ENCODE results near the gene PDE6B.
"Not testable (repeated sequence)": the region's sequence is repeated elsewhere in the genome, so short reads cannot be mapped to it uniquely, and the experiment has no call there.

PDE6B gene

GRCh38 chr4:634599-634985 lies 9.2 kb downstream of the PDE6B start:
- TF ChIP-seq CTCF (IDR thresholded peaks at IDR 0.05; ENCODE audit: low read depth, low read length): no peak
- H3K4me3 ChIP-seq (ENCODE audit: low read depth, low read length): no peak overlapping the region

- H3K4me3 ChIP-seq (ENCODE audit: low read depth, low read length): not testable (repeated sequence)
These were observed 9.9 kb downstream of the PDE6B start for GRCh38 chr4:635066-635835.

GRCh38 chr4:635851-636627 lies 10.7 kb downstream of the PDE6B start:
- H3K4me3 ChIP-seq (ENCODE audit: low read depth, low read length): no peak overlapping the region
- TF ChIP-seq CTCF (IDR thresholded peaks at IDR 0.05; ENCODE audit: low read depth, low read length): no peak

GRCh38 chr4:636628-637159 lies 11.3 kb downstream of the PDE6B start:
- H3K4me3 ChIP-seq (ENCODE audit: low read depth, low read length): no peak overlapping the region
- no peak for TF ChIP-seq CTCF (IDR thresholded peaks at IDR 0.05; ENCODE audit: low read depth, low read length)

- TF ChIP-seq CTCF (IDR thresholded peaks at IDR 0.05; ENCODE audit: low read depth, low read length): no peak
- H3K4me3 ChIP-seq (ENCODE audit: low read depth, low read length): no peak overlapping the region
These were observed 12.3 kb downstream of the PDE6B start for GRCh38 chr4:637536-638280.

- H3K4me3 ChIP-seq (ENCODE audit: low read depth, low read length): not testable (repeated sequence)
These were observed 17.0 kb downstream of the PDE6B start for GRCh38 chr4:642366-642765.

- no peak for TF ChIP-seq CTCF (IDR thresholded peaks at IDR 0.05; ENCODE audit: low read depth, low read length)
- H3K4me3 ChIP-seq (ENCODE audit: low read depth, low read length): no peak overlapping the region
These were observed 21.1 kb downstream of the PDE6B start for GRCh38 chr4:646460-646859.

- H3K4me3 ChIP-seq (ENCODE audit: low read depth, low read length): no peak overlapping the region
- TF ChIP-seq CTCF (IDR thresholded peaks at IDR 0.05; ENCODE audit: low read depth, low read length): no peak
These were observed 22.1 kb downstream of the PDE6B start for GRCh38 chr4:647481-647880.

Data from WI38 (cell line).